Gastrocnemius medialis (tissue), 4 donors: ENCODE data around the gene KLK11.

Experiments used
- CTCF ChIP-seq, 5 experiments: fragments of 450-650 bp in 3 of 5; fragments of 200-600 bp in 2 of 5; sonication (generic) in 2 of 5; IDR thresholded peaks in 4 of 5; conservative IDR thresholded peaks in 1 of 5; 1 replicate in 4 of 5; 2 replicates in 1 of 5; pipeline ENCODE4 v1.5.1; 2016 to 2019; ENCODE audit warnings: antibody characterized with exemption in 5 of 5, mild to moderate bottlenecking in 3 of 5, moderate library complexity in 3 of 5
- POLR2A ChIP-seq, 2 donors: fragments of 450-650 bp; IDR thresholded peaks; one replicate each; pipeline ENCODE4 v1.6.1; 2017; ENCODE audit warnings: antibody characterized with exemption in 2 of 2, mild to moderate bottlenecking in 2 of 2, moderate library complexity in 2 of 2

- no peak for TF ChIP-seq CTCF (IDR thresholded peaks at IDR 0.05 in 4 of 5, conservative IDR thresholded peaks at IDR 0.05 in 1 of 5)
- TF ChIP-seq POLR2A (IDR thresholded peaks at IDR 0.05) = no peak
Measured at GRCh38 chr19:51016798-51017683, 9.4 kb downstream of the KLK11 start.
